Activated CD4-positive, alpha-beta memory T cell treated with anti-CD3 and anti-CD28 coated beads, Interleukin-2, amount 10 ng/mL, durations not matched to agents 7 days and 5 days (primary cell): Measurements from ENCODE around the gene FBXO39. TPM values are rescaled to one million over a fixed set of nuclear protein-coding genes. Genes with fewer than 3 reads are reported as not detected.
A peak's percentile ranks its signal among the peaks of the same experiment; 100 is the strongest.
"Not testable (repeated sequence)": the region's sequence is repeated elsewhere in the genome, so short reads cannot be mapped to it uniquely, and the experiment has no call there.

Source experiments
- CTCF ChIA-PET: fragments of 350-600 bp; sonication (Branson Sonifier 250); formaldehyde crosslinking; loops from one replicate; lab custom pipeline; 2021; ENCODE audit warnings: antibody characterized with exemption, inconsistent platforms; lab: Charles Lee
- POLR2A ChIA-PET: fragments of 350-600 bp; sonication (Branson Sonifier 250); formaldehyde crosslinking; loops from one replicate; lab custom pipeline; 2021; ENCODE audit warnings: antibody characterized with exemption; lab: Charles Lee
- DNase-seq: peaks from one replicate; pipeline ENCODE4 v3.0.0-alpha.2; 2020
- H3K27ac Mint-ChIP-seq: one replicate; pipeline ENCODE4 v1.8.0; 2021; ENCODE audit warnings: mild to moderate bottlenecking, mixed read lengths
- H3K27me3 Mint-ChIP-seq: one replicate; pipeline ENCODE4 v1.8.0; 2021; ENCODE audit warnings: mixed read lengths
- H3K36me3 Mint-ChIP-seq: one replicate; pipeline ENCODE4 v1.8.0; 2021; ENCODE audit warnings: low read depth, mixed read lengths
- H3K4me1 Mint-ChIP-seq: one replicate; pipeline ENCODE4 v1.8.0; 2021; ENCODE audit warnings: mixed read lengths
- H3K4me3 Mint-ChIP-seq: one replicate; pipeline ENCODE4 v1.8.0; 2021; ENCODE audit warnings: mild to moderate bottlenecking, mixed read lengths
- H3K9me3 Mint-ChIP-seq: one replicate; pipeline ENCODE4 v1.8.0; 2021; ENCODE audit warnings: mixed read lengths
- total RNA-seq, 2 experiments: library from RNA; stranded (reverse); gene quantifications; one replicate each; pipeline ENCODE4 v1.2.3, GENCODE V29; 2021

Gene FBXO39
- total RNA-seq: 1 to 10 TPM; 1.1 to 1.7 TPM

GRCh38 chr17:6775871-6776405 is at the start of gene FBXO39:
Gene FBXO39 (plus strand): TSS chr17:6776215. CDS start chr17:6779869, 3,654 bp downstream.
- H3K36me3 Mint-ChIP-seq: peaks cover 52% of the 10 kb centered on the region
- H3K4me3 Mint-ChIP-seq: no peak within 1 kb of the TSS
- peaks cover 42% of the 10 kb centered on the region for H3K9me3 Mint-ChIP-seq
- H3K27ac Mint-ChIP-seq: peak within 1 kb of the TSS; percentile 45
- ChIA-PET POLR2A (interaction anchor here (1.3 kb wide), 1 partner anchor 19 kb away, joined by 7 read pairs; the partner anchor contains the start of gene XAF1), CTCF (interaction anchor here (1.1 kb wide), 1 partner anchor 67 kb away, joined by 3 read pairs; no protein-coding TSS in a partner anchor)
- peaks cover 6% of the 10 kb centered on the region for H3K27me3 Mint-ChIP-seq
- DNase-seq: no peak
- peaks cover 11% of the 10 kb centered on the region for H3K4me1 Mint-ChIP-seq

GRCh38 chr17:6729531-6729930 is 46.5 kb upstream of the FBXO39 start:
- ChIA-PET POLR2A (no interaction called here), CTCF (no interaction called here)
- no peaks in the 10 kb centered on the region for H3K4me1 Mint-ChIP-seq
- peaks cover 28% of the 10 kb centered on the region for H3K27me3 Mint-ChIP-seq
- no peak overlapping the region for H3K4me3 Mint-ChIP-seq
- DNase-seq: no peak
- H3K36me3 Mint-ChIP-seq: no peaks in the 10 kb centered on the region
- no peak overlapping the region for H3K27ac Mint-ChIP-seq
- no peaks in the 10 kb centered on the region for H3K9me3 Mint-ChIP-seq

GRCh38 chr17:6746665-6747064 is 29.4 kb upstream of the FBXO39 start:
- DNase-seq, H3K4me3 Mint-ChIP-seq, H3K27ac Mint-ChIP-seq, H3K9me3 Mint-ChIP-seq, H3K36me3 Mint-ChIP-seq, CTCF ChIA-PET, POLR2A ChIA-PET, H3K4me1 Mint-ChIP-seq: not testable (repeated sequence)
- peaks cover 52% of the 10 kb centered on the region for H3K27me3 Mint-ChIP-seq

- Mint-ChIP-seq H3K9me3 (no peaks in the 10 kb centered on the region), H3K4me1 (peaks cover 16% of the 10 kb centered on the region), H3K27me3 (peaks cover 37% of the 10 kb centered on the region), H3K27ac (no peak overlapping the region), H3K36me3 (no peaks in the 10 kb centered on the region), H3K4me3 (no peak overlapping the region)
- no peak for DNase-seq
- POLR2A ChIA-PET: no interaction called here
- CTCF ChIA-PET: no interaction called here
These were observed 27.4 kb upstream of the FBXO39 start for GRCh38 chr17:6748617-6749016.

GRCh38 chr17:6749519-6749918 is 26.5 kb upstream of the FBXO39 start:
- Mint-ChIP-seq H3K4me3 (no peak overlapping the region), H3K9me3 (no peaks in the 10 kb centered on the region), H3K36me3 (no peaks in the 10 kb centered on the region), H3K27ac (no peak overlapping the region), H3K4me1 (peaks cover 22% of the 10 kb centered on the region), H3K27me3 (peaks cover 29% of the 10 kb centered on the region)
- no peak for DNase-seq
- ChIA-PET POLR2A (no interaction called here), CTCF (interaction anchor here (1.3 to 1.7 kb wide), 2 partner anchors 94 to 276 kb away, joined by 3 to 5 read pairs; no protein-coding TSS in a partner anchor)

- no peak for DNase-seq
- ChIA-PET CTCF (no interaction called here), POLR2A (no interaction called here)
- Mint-ChIP-seq H3K4me1 (peaks cover 36% of the 10 kb centered on the region), H3K4me3 (no peak overlapping the region), H3K27ac (peak overlapping the region; percentile 68), H3K36me3 (peaks cover 16% of the 10 kb centered on the region), H3K27me3 (peaks cover 12% of the 10 kb centered on the region), H3K9me3 (no peaks in the 10 kb centered on the region)
These were observed 23.7 kb upstream of the FBXO39 start for GRCh38 chr17:6752068-6752909.

GRCh38 chr17:6753006-6753445 is 23.0 kb upstream of the FBXO39 start:
- Mint-ChIP-seq H3K27me3 (peaks cover 9% of the 10 kb centered on the region), H3K36me3 (peaks cover 23% of the 10 kb centered on the region), H3K4me3 (peak overlapping the region; percentile 14), H3K9me3 (no peaks in the 10 kb centered on the region), H3K27ac (peak overlapping the region; percentile 68), H3K4me1 (peaks cover 43% of the 10 kb centered on the region)
- ChIA-PET CTCF (no interaction called here), POLR2A (no interaction called here)
- DNase-seq: peak; percentile 44

GRCh38 chr17:6753546-6753945 is 22.5 kb upstream of the FBXO39 start:
- CTCF ChIA-PET: no interaction called here

GRCh38 chr17:6755281-6755680 is 20.7 kb upstream of the FBXO39 start:
- POLR2A ChIA-PET: interaction anchor here (0.8 to 3.1 kb wide), 10 partner anchors 9 to 1269 kb away, joined by 3 to 22 read pairs (median 5); partner anchors contain the start of genes DERL2, KIAA0753, RNASEK and TP53
- Mint-ChIP-seq H3K4me3 (peak overlapping the region; percentile 95), H3K27ac (peak overlapping the region; percentile 96), H3K36me3 (peaks cover 46% of the 10 kb centered on the region), H3K27me3 (peaks cover 3% of the 10 kb centered on the region), H3K9me3 (no peaks in the 10 kb centered on the region), H3K4me1 (peaks cover 62% of the 10 kb centered on the region)
- CTCF ChIA-PET: interaction anchor here (0.6 to 1.3 kb wide), 3 partner anchors 260 to 1446 kb away, joined by 3 read pairs; no protein-coding TSS in a partner anchor
- no peak for DNase-seq

More at GRCh38 chr17:6753546-6753945, 22.5 kb upstream of the FBXO39 start:
- no peaks in the 10 kb centered on the region for H3K9me3 Mint-ChIP-seq
- peaks cover 28% of the 10 kb centered on the region for H3K36me3 Mint-ChIP-seq
- peak overlapping the region; percentile 54 for H3K27ac Mint-ChIP-seq
- H3K4me1 Mint-ChIP-seq: peaks cover 48% of the 10 kb centered on the region
- peak overlapping the region; percentile 18 for H3K4me3 Mint-ChIP-seq
- POLR2A ChIA-PET: no interaction called here
- no peak for DNase-seq
- peaks cover 7% of the 10 kb centered on the region for H3K27me3 Mint-ChIP-seq

GRCh38 chr17:6755731-6756184 is 20.3 kb upstream of the FBXO39 start, which contains the start of gene XAF1:
Gene XAF1 (plus strand): TSS chr17:6756046. CDS start chr17:6756079, 33 bp downstream.
- Mint-ChIP-seq H3K36me3 (peaks cover 51% of the 10 kb centered on the region), H3K27me3 (peaks cover 2% of the 10 kb centered on the region), H3K4me1 (peaks cover 66% of the 10 kb centered on the region), H3K9me3 (no peaks in the 10 kb centered on the region), H3K27ac (peak within 1 kb of the TSS; percentile 96), H3K4me3 (peak within 1 kb of the TSS; percentile 95)
- ChIA-PET CTCF (interaction anchor here (0.6 to 1.3 kb wide), 4 partner anchors 32 to 1316 kb away, joined by 3 to 5 read pairs (median 3); partner anchors contain the start of gene KIAA0753), POLR2A (interaction anchor here (0.8 to 3.1 kb wide), 14 partner anchors 8 to 1270 kb away, joined by 3 to 22 read pairs (median 4); partner anchors contain the start of genes DERL2, KIAA0753, RNASEK and TP53)
- peak; percentile 81 for DNase-seq

GRCh38 chr17:6756425-6757031 is 19.5 kb upstream of the FBXO39 start:
- POLR2A ChIA-PET: interaction anchor here (0.5 to 3.1 kb wide), 15 partner anchors 13 to 1447 kb away, joined by 3 to 22 read pairs (median 4); partner anchors contain the start of genes DERL2, KIAA0753, MIS12 and RNASEK
- DNase-seq: no peak
- Mint-ChIP-seq H3K9me3 (no peaks in the 10 kb centered on the region), H3K4me1 (peaks cover 69% of the 10 kb centered on the region), H3K4me3 (peak overlapping the region; percentile 95), H3K27ac (peak overlapping the region; percentile 96), H3K36me3 (peaks cover 58% of the 10 kb centered on the region), H3K27me3 (no peaks in the 10 kb centered on the region)
- CTCF ChIA-PET: interaction anchor here (1.0 to 1.4 kb wide), 4 partner anchors 87 to 1317 kb away, joined by 3 to 4 read pairs (median 3); partner anchors contain the start of gene KIAA0753

GRCh38 chr17:6757747-6758146 is 18.3 kb upstream of the FBXO39 start:
- peaks cover 72% of the 10 kb centered on the region for H3K4me1 Mint-ChIP-seq
- H3K36me3 Mint-ChIP-seq: peaks cover 70% of the 10 kb centered on the region
- DNase-seq: no peak
- ChIA-PET POLR2A (interaction anchor here (0.7 to 3.1 kb wide), 8 partner anchors 11 to 1272 kb away, joined by 3 to 22 read pairs (median 4); partner anchors contain the start of genes DERL2 and MIS12), CTCF (interaction anchor here (1.4 kb wide), 1 partner anchor 86 kb away, joined by 4 read pairs; no protein-coding TSS in a partner anchor)
- H3K27ac Mint-ChIP-seq: peak overlapping the region; percentile 66
- H3K9me3 Mint-ChIP-seq: no peaks in the 10 kb centered on the region
- H3K4me3 Mint-ChIP-seq: peak overlapping the region; percentile 95
- no peaks in the 10 kb centered on the region for H3K27me3 Mint-ChIP-seq
